MCF 10A (cell line): ENCODE results near the gene CASR. TPM values are rescaled to one million over a fixed set of nuclear protein-coding genes. Genes with fewer than 3 reads are reported as not detected.

Experiments used
- BruUV-seq: library from RNA; stranded (reverse); fragments of 400-500 nt; replicated peaks from 2 replicates; lab custom pipeline; 2021; lab: Mats Ljungman, UMichigan
- CTCF ChIA-PET: fragments of 300-600 bp; sonication (Branson Sonifier 250); formaldehyde crosslinking; extraction: SDS; loops from one replicate; lab custom pipeline; 2021; ENCODE audit warnings: antibody characterized with exemption, inconsistent platforms; lab: Yijun Ruan, JAX
- POLR2A ChIA-PET: fragments of 300-600, 350-650 bp; sonication (Branson Sonifier 250); formaldehyde crosslinking; extraction: SDS; loops from one replicate; lab custom pipeline; 2020; ENCODE audit warnings: antibody characterized with exemption, inconsistent platforms; lab: Yijun Ruan, JAX
- DNase-seq: peaks from one replicate; pipeline ENCODE4 v3.0.0-alpha.2; 2018; ENCODE audit not compliant: unreplicated experiment
- H3K27ac Mint-ChIP-seq: one replicate; pipeline ENCODE4 v1.8.0; 2022; ENCODE audit warnings: mild to moderate bottlenecking, low read depth, mixed read lengths; ENCODE audit not compliant: unreplicated experiment
- H3K27me3 Mint-ChIP-seq: one replicate; pipeline ENCODE4 v1.8.0; 2022; ENCODE audit warnings: mixed read lengths; ENCODE audit not compliant: insufficient read depth, unreplicated experiment
- H3K36me3 Mint-ChIP-seq: one replicate; pipeline ENCODE4 v1.8.0; 2022; ENCODE audit warnings: mild to moderate bottlenecking, moderate library complexity, mixed read lengths; ENCODE audit not compliant: insufficient read depth, unreplicated experiment
- H3K4me1 Mint-ChIP-seq: one replicate; pipeline ENCODE4 v1.8.0; 2022; ENCODE audit warnings: mixed read lengths; ENCODE audit not compliant: insufficient read depth, unreplicated experiment
- H3K4me3 Mint-ChIP-seq: one replicate; pipeline ENCODE4 v1.8.0; 2022; ENCODE audit warnings: mild to moderate bottlenecking, moderate library complexity, mixed read lengths; ENCODE audit not compliant: unreplicated experiment
- H3K9me3 Mint-ChIP-seq: one replicate; pipeline ENCODE4 v1.8.0; 2022; ENCODE audit warnings: mixed read lengths; ENCODE audit not compliant: unreplicated experiment
- CTCF ChIP-seq: fragments of 200-600 bp; IDR thresholded peaks from one replicate; pipeline ENCODE4 v1.8.0; 2022; ENCODE audit warnings: antibody characterized with exemption, mild to moderate bottlenecking; ENCODE audit not compliant: unreplicated experiment
- intact Hi-C: fragments of 100-400 bp; cut with micrococcal nuclease; formaldehyde crosslinking; loops from 2 replicates; pipeline ENCODE4 v1.14.1; 2022
- total RNA-seq: library from RNA; stranded (reverse); gene quantifications from 2 replicates; pipeline ENCODE4 v1.2.3, GENCODE V29; 2022

The CASR gene
- total RNA-seq, 1 experiment from 2014 or later = not detected

GRCh38 chr3:122299215-122299614 lies 115.7 kb downstream of the CASR start:
- H3K9me3 Mint-ChIP-seq = peaks cover 7% of the 10 kb centered on the region
- CTCF ChIA-PET = interaction anchor here (0.6 to 2.4 kb wide), 9 partner anchors 10 to 195 kb away, joined by 3 to 13 read pairs (median 3); partner anchors contain the start of genes FAM162A and MIX23
- no peaks in the 10 kb centered on the region for H3K27me3 Mint-ChIP-seq
- DNase-seq = no peak
- intact Hi-C loops = no loop called here
- no peaks in the 10 kb centered on the region for H3K36me3 Mint-ChIP-seq
- H3K4me1 Mint-ChIP-seq = no peaks in the 10 kb centered on the region
- no peak overlapping the region for H3K27ac Mint-ChIP-seq
- no peak for TF ChIP-seq CTCF
- no TSS peak for BruUV-seq
- no peak overlapping the region for H3K4me3 Mint-ChIP-seq
- POLR2A ChIA-PET = interaction anchor here (1.1 to 1.4 kb wide), 2 partner anchors 15 to 198 kb away, joined by 3 to 4 read pairs; no protein-coding TSS in a partner anchor

GRCh38 chr3:122299872-122300460 lies 116.5 kb downstream of the CASR start:
- CTCF ChIA-PET = interaction anchor here (0.5 to 2.4 kb wide), 13 partner anchors 11 to 421 kb away, joined by 3 to 13 read pairs (median 3); partner anchors contain the start of gene FAM162A
- peak; percentile 33 for TF ChIP-seq CTCF
- Mint-ChIP-seq H3K4me3 (no peak overlapping the region), H3K36me3 (no peaks in the 10 kb centered on the region), H3K4me1 (no peaks in the 10 kb centered on the region), H3K27me3 (no peaks in the 10 kb centered on the region), H3K27ac (no peak overlapping the region), H3K9me3 (peaks cover 7% of the 10 kb centered on the region)
- BruUV-seq = no TSS peak
- peak; percentile 55 for DNase-seq
- POLR2A ChIA-PET = interaction anchor here (1.1 to 1.4 kb wide), 2 partner anchors 14 to 198 kb away, joined by 3 to 4 read pairs; no protein-coding TSS in a partner anchor
- intact Hi-C loops = loop anchor here (2.0 kb wide), 1 partner anchor 199 kb away; no protein-coding TSS in a partner anchor

GRCh38 chr3:122301063-122301462 lies 117.6 kb downstream of the CASR start:
- no TSS peak for BruUV-seq

More at GRCh38 chr3:122301063-122301462, 117.6 kb downstream of the CASR start:
- H3K36me3 Mint-ChIP-seq = no peaks in the 10 kb centered on the region
- no peak for DNase-seq
- H3K27ac Mint-ChIP-seq = no peak overlapping the region
- ChIA-PET CTCF (interaction anchor here (0.8 to 7.3 kb wide), 5 partner anchors 12 to 199 kb away, joined by 3 to 165 read pairs (median 4); no protein-coding TSS in a partner anchor), POLR2A (no interaction called here)
- no peaks in the 10 kb centered on the region for H3K4me1 Mint-ChIP-seq
- H3K4me3 Mint-ChIP-seq = no peak overlapping the region
- H3K9me3 Mint-ChIP-seq = peaks cover 7% of the 10 kb centered on the region
- intact Hi-C loops = loop anchor here (2.0 kb wide), 1 partner anchor 200 kb away; no protein-coding TSS in a partner anchor
- no peak for TF ChIP-seq CTCF
- no peaks in the 10 kb centered on the region for H3K27me3 Mint-ChIP-seq
